ENCODE measurements around the gene ADAMTS17. TPM values are rescaled to one million over a fixed set of nuclear protein-coding genes. Genes with fewer than 3 reads are reported as not detected.

Gene ADAMTS17
- total RNA-seq, 4 donors from 2014 or later: 6.0 to 17.6 (median 8.2) TPM

DNA sequence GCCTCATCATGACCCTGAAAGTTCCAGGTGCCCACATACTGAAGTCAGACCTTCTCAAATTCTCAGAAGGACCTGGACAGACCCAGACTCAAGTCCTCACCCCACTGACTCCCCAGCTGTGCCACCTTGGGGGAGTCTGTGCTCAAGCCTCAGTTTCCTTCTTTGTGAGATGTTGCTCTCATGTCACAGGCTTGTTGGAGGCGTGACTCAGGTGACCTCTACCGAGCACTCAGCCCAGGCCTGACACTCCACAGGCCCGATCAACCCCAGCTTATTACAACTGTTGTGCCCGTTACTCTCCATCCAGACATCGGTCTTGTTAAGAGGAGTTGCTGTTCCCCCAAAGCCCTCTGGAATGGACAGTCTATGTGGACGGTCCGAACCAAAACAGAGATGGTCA lies 332.4 kb downstream of the ADAMTS17 start:
- 83 to 92% methylated on average over 3 to 7 of the region's 7 CpGs for WGBS, 2 donors (ENCODE audit: low coverage in 1 of 2)
- DNase-seq: no peak
- TF ChIP-seq, protein P1, sequence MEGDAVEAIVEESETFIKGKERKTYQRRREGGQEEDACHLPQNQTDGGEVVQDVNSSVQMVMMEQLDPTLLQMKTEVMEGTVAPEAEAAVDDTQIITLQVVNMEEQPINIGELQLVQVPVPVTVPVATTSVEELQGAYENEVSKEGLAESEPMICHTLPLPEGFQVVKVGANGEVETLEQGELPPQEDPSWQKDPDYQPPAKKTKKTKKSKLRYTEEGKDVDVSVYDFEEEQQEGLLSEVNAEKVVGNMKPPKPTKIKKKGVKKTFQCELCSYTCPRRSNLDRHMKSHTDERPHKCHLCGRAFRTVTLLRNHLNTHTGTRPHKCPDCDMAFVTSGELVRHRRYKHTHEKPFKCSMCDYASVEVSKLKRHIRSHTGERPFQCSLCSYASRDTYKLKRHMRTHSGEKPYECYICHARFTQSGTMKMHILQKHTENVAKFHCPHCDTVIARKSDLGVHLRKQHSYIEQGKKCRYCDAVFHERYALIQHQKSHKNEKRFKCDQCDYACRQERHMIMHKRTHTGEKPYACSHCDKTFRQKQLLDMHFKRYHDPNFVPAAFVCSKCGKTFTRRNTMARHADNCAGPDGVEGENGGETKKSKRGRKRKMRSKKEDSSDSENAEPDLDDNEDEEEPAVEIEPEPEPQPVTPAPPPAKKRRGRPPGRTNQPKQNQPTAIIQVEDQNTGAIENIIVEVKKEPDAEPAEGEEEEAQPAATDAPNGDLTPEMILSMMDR (IDR thresholded peaks at IDR 0.05): no peak
- TF ChIP-seq POLR2A (IDR thresholded peaks at IDR 0.05) (no peak), EP300 (IDR thresholded peaks at IDR 0.05; ENCODE audit: low read depth) (no peak), POLR2AphosphoS5 (IDR thresholded peaks at IDR 0.05) (no peak)
- Histone ChIP-seq H3K27me3 (no peaks in the 10 kb centered on the region), H3K4me1 (no peaks in the 10 kb centered on the region), H3K9me3 (no peaks in the 10 kb centered on the region), H3K27ac (no peak overlapping the region), H3K36me3 (no peaks in the 10 kb centered on the region), H3K4me3 (no peak overlapping the region)
- in situ Hi-C loops (cut with MboI; ENCODE audit: low pct_ligation_motif_present in 1 of 4, low pct_unique_long_range_greater_than_20kb in 1 of 4, low sequenced_read_pairs in 3 of 4): no loop called here
- intact Hi-C loops (cut with DNase I; ENCODE audit: low total_unique reads): no loop called here

DNA sequence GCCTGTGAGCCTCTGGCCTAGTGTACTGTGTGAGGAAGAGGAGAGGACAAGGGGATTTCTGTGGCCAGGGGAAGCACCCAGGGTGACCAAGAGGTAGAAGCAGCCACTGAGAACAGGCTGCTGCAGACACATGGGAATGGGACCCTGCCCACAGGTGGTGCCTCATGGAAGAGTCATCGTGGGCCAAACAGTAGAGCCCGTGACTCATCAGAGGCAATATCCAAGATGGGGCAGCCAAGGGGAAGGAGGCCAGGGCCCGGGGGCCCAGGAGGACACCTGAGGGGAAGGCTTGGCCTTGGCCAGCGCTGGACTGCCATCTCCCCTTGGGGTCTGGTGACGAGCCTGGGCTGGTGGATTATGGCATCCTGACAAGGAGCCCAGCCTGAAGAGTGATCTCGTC lies 333.5 kb downstream of the ADAMTS17 start:
- H3K9me3 ChIP-seq: no peaks in the 10 kb centered on the region
- intact Hi-C loops (cut with DNase I; ENCODE audit: low total_unique reads) (no loop called here), in situ Hi-C loops (cut with MboI; ENCODE audit: low pct_ligation_motif_present in 1 of 4, low pct_unique_long_range_greater_than_20kb in 1 of 4, low sequenced_read_pairs in 3 of 4) (no loop called here)
- WGBS, 2 donors (ENCODE audit: low coverage in 1 of 2): 80 to 85% methylated on average over 1 to 6 of the region's 6 CpGs
- H3K27ac ChIP-seq: no peak overlapping the region
- no peak overlapping the region for H3K4me3 ChIP-seq
- H3K36me3 ChIP-seq: no peaks in the 10 kb centered on the region
- no peaks in the 10 kb centered on the region for H3K27me3 ChIP-seq
- TF ChIP-seq, protein P1 (IDR thresholded peaks at IDR 0.05): no peak
- TF ChIP-seq EP300 (IDR thresholded peaks at IDR 0.05; ENCODE audit: low read depth) (no peak), POLR2A (IDR thresholded peaks at IDR 0.05) (no peak), POLR2AphosphoS5 (IDR thresholded peaks at IDR 0.05) (no peak)
- H3K4me1 ChIP-seq: no peaks in the 10 kb centered on the region
- DNase-seq: no peak

DNA sequence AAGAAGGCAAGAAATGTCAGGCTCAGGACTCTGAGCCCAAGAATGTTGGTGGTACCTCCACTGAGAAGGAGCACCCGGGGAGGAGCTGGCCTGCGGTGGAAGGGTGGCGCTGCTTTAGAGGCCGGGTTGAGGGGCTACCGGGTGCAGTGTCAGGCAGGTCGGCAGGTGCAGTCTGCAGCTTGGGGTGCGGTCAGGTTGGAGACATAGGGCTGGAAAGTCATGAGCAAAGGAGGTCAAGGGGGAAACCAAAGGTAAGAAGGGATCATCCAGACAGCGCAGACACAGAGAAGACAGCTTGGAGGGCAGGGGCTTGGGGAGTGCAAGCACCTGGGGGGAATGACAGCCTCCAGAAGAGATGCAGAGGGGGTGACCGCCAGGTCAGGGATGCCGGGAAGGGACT lies 334.2 kb downstream of the ADAMTS17 start:
- no peak for TF ChIP-seq POLR2AphosphoS5 (IDR thresholded peaks at IDR 0.05)
- no peak overlapping the region for H3K27ac ChIP-seq
- no peak overlapping the region for H3K4me3 ChIP-seq
- H3K36me3 ChIP-seq: no peaks in the 10 kb centered on the region
- 93 to 94% methylated on average over 7 to 10 of the region's 10 CpGs for WGBS, 2 donors (ENCODE audit: low coverage in 1 of 2)
- intact Hi-C loops (cut with DNase I; ENCODE audit: low total_unique reads) (no loop called here), in situ Hi-C loops (cut with MboI; ENCODE audit: low pct_ligation_motif_present in 1 of 4, low pct_unique_long_range_greater_than_20kb in 1 of 4, low sequenced_read_pairs in 3 of 4) (no loop called here)
- no peaks in the 10 kb centered on the region for H3K4me1 ChIP-seq
- H3K27me3 ChIP-seq: no peaks in the 10 kb centered on the region
- no peaks in the 10 kb centered on the region for H3K9me3 ChIP-seq
- DNase-seq: no peak

DNA sequence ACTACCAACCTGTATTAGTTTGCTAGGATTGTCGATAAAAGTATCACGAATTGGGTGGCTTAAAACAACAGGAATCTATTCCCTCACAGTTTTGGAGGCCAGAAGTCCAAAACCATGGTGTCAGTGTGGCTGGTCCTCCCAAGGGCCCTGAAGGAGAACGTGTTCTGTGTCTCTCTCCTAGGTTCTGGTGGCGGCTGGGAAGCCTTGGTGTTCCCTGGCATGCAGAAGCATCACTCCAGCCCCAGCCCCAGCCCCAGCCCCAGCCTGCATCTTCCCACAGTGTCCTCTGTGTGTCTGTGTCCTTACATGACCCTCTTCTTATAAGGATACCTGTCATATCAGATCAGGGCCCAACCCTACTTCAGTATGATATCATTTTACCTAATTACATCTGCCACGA lies 336.1 kb downstream of the ADAMTS17 start:
- no peaks in the 10 kb centered on the region for H3K4me1 ChIP-seq
- no peaks in the 10 kb centered on the region for H3K9me3 ChIP-seq
- intact Hi-C loops (cut with DNase I; ENCODE audit: low total_unique reads): no loop called here
- H3K27me3 ChIP-seq: no peaks in the 10 kb centered on the region
- in situ Hi-C loops (cut with MboI; ENCODE audit: low pct_ligation_motif_present in 1 of 4, low pct_unique_long_range_greater_than_20kb in 1 of 4, low sequenced_read_pairs in 3 of 4): no loop called here
- no peak overlapping the region for H3K4me3 ChIP-seq
- no peak overlapping the region for H3K27ac ChIP-seq
- TF ChIP-seq, protein P1 (IDR thresholded peaks at IDR 0.05): no peak
- no peak for TF ChIP-seq EP300 (IDR thresholded peaks at IDR 0.05; ENCODE audit: low read depth)
- TF ChIP-seq POLR2AphosphoS5 (IDR thresholded peaks at IDR 0.05): no peak
- TF ChIP-seq POLR2A (IDR thresholded peaks at IDR 0.05): no peak
- DNase-seq: no peak
- no peaks in the 10 kb centered on the region for H3K36me3 ChIP-seq
- WGBS, 2 donors (ENCODE audit: low coverage in 1 of 2): 78 to 91% methylated on average over 5 of the region's 5 CpGs

DNA sequence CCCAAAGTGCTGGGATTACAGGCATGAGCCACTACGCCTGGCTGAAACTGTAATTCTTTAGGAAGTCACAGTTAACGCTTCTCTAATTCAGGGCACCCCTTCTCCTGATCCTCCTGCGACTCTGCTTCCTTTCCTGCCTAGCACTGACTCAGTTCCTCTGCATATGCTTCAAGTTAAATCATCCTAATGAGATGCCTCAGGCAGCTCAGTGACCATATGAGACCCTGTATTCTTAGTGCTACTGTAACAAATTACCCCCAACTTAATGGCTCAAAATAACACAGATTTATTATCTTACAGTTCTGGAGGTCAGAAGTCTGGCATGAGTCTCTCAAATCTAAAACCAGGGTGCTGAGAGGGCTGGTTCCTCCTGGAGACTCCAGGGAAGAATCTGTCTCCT lies 336.8 kb downstream of the ADAMTS17 start:
- Histone ChIP-seq H3K27me3 (no peaks in the 10 kb centered on the region), H3K4me1 (no peaks in the 10 kb centered on the region), H3K4me3 (no peak overlapping the region), H3K9me3 (no peaks in the 10 kb centered on the region), H3K36me3 (no peaks in the 10 kb centered on the region), H3K27ac (no peak overlapping the region)
- 77% methylated on average over 3 of the region's 3 CpGs; no CpG with 5 or more reads in 1 of the 2 donors for WGBS, 2 donors (ENCODE audit: low coverage in 1 of 2)
- TF ChIP-seq POLR2A (IDR thresholded peaks at IDR 0.05): no peak
- no peak for TF ChIP-seq EP300 (IDR thresholded peaks at IDR 0.05; ENCODE audit: low read depth)
- TF ChIP-seq, protein P1 (IDR thresholded peaks at IDR 0.05): no peak
- TF ChIP-seq POLR2AphosphoS5 (IDR thresholded peaks at IDR 0.05): no peak
- no peak for DNase-seq
- in situ Hi-C loops (cut with MboI; ENCODE audit: low pct_ligation_motif_present in 1 of 4, low pct_unique_long_range_greater_than_20kb in 1 of 4, low sequenced_read_pairs in 3 of 4) (no loop called here), intact Hi-C loops (cut with DNase I; ENCODE audit: low total_unique reads) (no loop called here)
